Cardiac septum (tissue), 1 donor: ENCODE measurements around the gene FGD4. TPM values are rescaled to one million over a fixed set of nuclear protein-coding genes. Genes with fewer than 3 reads are reported as not detected.

Experiments
- DNase-seq: peaks from one replicate; pipeline ENCODE4 v3.0.0-alpha.2; 2020; ENCODE audit warnings: low spot score
- intact Hi-C: fragments of 100-400 bp; cut with DNase I; formaldehyde crosslinking; loops from one replicate; pipeline ENCODE4 v1.14.0; 2022
- total RNA-seq: library from RNA; stranded (reverse); fragmentation: NEBNext Ultra II Directional; extraction: Animal tissue kit (Norgen Biotek cat#: 25700); gene quantifications from one replicate; pipeline ENCODE4 v1.2.1, GENCODE V29; 2021
- donor health status: DM: no; HTN: no; CAD: no.

Gene FGD4
- total RNA-seq, 1 donor from 2014 or later: 19.4 TPM

GRCh38 chr12:32577328-32577727 lies 178.0 kb downstream of the FGD4 start:
- DNase-seq: no peak
- intact Hi-C loops: no loop called here

- intact Hi-C loops: no loop called here
- DNase-seq: no peak
These were observed 184.2 kb downstream of the FGD4 start for GRCh38 chr12:32583534-32583933.

DNA sequence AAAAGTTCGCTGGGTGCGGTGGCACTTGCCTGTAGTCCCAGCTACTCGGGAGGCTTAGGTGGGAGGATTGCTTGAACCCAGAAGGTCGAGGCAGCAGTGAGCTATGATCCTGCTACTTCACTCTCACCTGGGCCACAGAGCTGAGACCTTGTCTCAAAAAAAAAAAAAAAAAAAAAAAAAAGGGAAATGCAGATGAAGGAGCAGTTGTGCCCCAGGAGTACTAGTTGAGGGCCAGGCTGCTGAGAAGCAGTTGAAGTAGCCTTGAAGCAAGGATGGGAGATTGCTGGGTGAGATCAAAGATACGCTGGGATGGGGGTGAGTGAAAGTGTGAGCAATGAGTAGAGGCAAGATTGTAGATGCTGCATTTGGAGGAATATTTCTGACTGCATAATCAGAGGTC lies 186.3 kb downstream of the FGD4 start:
- intact Hi-C loops: no loop called here
- no peak for DNase-seq

DNA sequence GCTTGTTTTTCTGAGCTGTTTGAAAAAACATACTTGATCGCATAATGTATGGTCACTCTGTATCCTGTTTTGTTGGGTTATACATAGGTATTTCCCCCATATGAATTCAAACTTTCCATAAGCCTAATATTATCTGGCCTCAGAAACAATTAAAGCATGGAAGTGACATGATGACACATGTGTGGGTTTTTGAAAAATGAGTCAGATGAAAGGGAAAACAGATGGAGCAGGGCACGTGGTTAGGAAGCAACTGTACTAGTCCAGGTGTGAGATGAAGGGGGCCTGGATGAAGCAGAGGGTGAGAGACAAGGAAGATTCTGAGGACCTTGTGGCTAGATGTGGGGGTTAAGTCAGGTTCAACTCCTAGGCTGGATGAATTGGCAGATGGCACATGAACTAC lies 187.0 kb downstream of the FGD4 start:
- intact Hi-C loops: no loop called here
- DNase-seq: no peak

DNA sequence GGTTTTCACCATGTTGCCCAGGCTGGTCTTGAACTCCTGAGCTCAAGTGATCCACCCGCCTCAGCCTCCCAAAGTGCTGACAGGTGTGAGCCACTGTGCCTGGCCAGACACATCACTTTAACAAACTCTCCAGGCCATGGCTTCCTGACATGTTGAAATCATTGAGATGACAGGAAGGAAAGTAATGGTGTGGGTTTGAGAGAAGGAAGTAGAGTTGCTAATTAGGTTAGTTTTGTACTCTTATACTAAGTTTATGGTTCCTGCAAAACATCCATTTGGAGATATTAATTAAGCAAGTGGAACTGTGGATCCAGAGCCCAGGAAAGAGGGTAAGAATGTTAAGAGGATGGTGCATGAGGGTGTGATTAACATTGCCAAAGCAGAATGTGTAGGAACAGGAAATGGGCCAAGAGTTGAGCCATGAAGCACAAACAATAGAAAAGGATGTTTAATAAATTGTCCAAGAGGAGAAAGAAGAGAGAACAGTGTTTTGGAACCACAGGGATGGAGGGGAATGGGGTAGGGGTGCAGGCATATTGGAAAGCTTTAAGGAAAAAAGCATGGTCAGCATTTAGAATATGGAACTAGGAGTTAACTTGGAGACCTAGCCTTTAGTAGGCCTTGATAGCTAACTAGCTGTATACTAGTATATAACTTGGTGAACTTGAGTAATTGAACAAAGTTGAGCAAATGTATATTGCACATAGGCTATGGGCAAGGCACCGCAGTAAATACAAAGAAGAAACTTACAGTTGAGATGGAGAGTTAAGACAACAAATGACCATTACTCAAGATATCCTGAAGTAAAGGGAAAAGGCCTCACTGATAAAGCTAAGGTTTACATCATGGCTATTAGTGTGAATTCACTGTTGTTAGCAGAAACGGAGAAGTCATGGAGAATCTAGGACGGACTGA lies 188.5 kb downstream of the FGD4 start:
- no peak for DNase-seq
- intact Hi-C loops: no loop called here

DNA sequence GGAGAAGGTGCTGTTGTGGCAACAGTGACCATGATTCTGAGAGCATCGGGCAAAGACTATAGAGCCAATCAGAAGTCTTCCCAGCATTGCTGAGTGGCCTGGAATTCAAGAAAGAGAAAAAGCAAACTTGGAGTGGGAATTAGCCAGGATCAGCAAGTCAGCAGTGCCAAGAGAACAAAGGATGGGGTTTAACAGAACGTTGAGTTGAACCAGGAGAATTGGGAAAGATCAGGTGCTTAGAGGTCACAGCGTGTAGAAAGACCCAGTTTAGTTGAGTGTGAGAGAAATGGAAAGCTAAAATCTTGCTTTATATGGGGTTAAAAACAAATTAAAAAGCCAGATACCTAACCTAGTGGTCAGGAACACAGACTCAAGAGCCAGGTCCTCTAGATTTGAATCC lies 189.2 kb downstream of the FGD4 start:
- intact Hi-C loops: no loop called here
- DNase-seq: no peak

DNA sequence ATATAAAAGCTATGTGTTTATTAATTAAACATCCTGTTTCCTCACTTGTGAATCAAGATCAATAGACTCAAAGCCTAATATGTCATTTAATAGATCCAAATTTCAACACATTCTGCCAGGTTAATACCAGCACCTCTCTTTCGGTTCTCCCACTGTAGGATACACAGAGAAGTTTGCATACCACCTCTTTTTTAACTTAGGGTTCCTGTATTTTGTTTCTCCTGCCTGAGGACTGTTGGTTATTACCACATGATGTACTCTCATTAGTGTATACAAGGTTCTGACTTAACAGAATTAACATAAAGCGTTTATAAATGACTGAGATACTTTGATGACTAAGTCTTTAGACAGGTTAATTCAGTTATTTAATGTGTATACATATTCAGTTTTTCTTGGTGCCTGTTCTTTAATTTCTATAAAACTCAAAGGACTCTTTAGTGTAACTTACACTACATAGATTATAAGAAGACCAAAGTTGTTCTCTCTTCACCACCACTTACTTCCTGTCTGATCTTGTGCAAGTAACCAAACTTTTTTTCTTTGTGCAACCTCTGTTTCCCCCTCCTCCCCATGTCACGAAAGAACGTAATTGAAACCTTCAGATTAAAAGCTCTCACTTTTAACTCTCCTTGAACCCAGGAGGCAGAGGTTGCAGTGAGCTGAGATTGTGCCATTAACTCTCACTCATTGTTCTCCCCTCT lies 190.0 kb downstream of the FGD4 start:
- no peak for DNase-seq
- intact Hi-C loops: no loop called here

DNA sequence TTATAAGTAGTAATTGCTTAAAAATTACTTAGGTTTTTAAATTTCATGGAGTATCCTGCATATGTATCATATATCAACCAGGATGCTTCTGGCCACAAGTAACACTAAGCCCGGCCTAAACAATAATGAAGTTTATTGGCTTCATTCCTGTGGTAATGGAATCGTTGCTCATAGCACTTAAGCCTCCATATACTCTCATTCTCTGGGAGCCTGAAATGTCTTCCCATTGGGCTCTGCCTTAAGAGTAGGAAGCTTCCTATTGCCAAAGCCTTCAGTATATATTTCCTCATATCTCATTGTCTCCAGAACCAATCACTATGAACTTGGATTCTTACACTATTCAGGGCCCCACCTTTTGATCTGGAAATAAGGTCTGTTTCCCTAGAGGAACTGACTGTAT lies 195.9 kb downstream of the FGD4 start:
- intact Hi-C loops: no loop called here
- DNase-seq: no peak

DNA sequence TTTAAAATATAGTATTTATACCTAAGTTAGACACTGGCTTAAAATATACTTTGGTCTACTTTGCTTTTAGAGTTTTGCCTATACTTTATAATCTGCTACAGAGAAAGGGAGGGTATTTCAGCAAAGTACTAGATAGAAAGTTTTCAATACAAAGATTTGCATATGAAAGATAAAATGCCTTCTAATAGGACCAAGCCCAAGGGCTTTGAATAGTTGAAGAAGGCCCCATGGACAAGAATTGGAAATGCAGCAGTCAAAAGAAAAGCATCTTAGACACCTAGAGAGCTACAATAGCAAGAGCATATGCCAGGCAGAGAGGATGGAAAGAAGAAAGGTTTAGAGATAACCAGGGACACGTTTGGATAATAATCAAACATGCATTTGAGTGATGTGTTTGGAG lies 196.7 kb downstream of the FGD4 start:
- intact Hi-C loops: no loop called here
- DNase-seq: no peak

- DNase-seq: no peak
- intact Hi-C loops: no loop called here
These were observed 199.3 kb downstream of the FGD4 start for GRCh38 chr12:32598688-32599087.

GRCh38 chr12:32600681-32601080 lies 201.3 kb downstream of the FGD4 start:
- no peak for DNase-seq
- intact Hi-C loops: no loop called here

DNA sequence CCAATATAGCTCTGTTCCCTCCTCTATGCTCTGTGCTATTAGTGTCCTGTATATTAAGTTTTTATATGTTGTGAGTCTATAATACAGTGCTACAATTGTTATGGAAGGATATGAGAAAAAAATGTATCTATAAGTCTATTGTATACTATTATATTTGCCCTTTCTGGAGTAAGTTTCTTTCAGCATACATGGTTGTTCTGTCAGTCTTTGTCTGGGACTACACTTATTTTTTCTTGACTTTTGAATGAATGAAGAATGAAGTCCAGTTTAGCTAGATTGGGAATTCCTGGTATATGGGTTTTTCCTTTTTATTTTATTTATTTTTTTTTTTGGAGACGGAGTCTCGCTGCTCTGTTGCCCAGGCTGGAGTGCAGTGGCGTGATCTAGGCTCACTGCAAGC lies 203.7 kb downstream of the FGD4 start:
- intact Hi-C loops: no loop called here
- DNase-seq: no peak

- intact Hi-C loops: no loop called here
- DNase-seq: no peak
These were observed 204.5 kb downstream of the FGD4 start for GRCh38 chr12:32603858-32604257.

- no peak for DNase-seq
- intact Hi-C loops: no loop called here
These were observed 205.2 kb downstream of the FGD4 start for GRCh38 chr12:32604565-32604964.

GRCh38 chr12:32605326-32606095 lies 206.2 kb downstream of the FGD4 start:
- intact Hi-C loops: no loop called here
- DNase-seq: no peak

DNA sequence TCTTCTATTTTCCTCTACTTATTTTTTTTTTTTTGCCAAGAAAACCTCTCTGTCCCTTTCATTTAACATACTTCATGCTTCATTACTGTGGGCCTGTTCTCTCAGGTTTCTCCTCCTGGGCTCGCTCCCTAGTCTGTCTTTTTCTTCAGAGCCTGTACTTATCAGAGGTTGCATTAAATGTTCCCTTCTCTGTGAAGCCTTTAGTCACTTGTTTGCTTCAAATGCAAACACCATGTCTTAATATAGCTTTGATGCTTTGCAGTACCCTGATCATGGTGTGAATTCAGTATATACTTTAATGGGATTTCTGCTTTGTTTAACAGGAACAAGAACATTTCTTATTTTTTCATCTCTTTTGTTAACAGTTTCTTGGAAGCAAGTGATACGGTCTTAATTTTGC lies 207.1 kb downstream of the FGD4 start:
- no peak for DNase-seq
- intact Hi-C loops: no loop called here

- no peak for DNase-seq
- intact Hi-C loops: no loop called here
These were observed 210.6 kb downstream of the FGD4 start for GRCh38 chr12:32609966-32610365.

GRCh38 chr12:32611986-32612385 lies 212.6 kb downstream of the FGD4 start:
- intact Hi-C loops: no loop called here

GRCh38 chr12:32612658-32613614 lies 213.6 kb downstream of the FGD4 start:
- DNase-seq: no peak
- intact Hi-C loops: no loop called here

More at GRCh38 chr12:32611986-32612385, 212.6 kb downstream of the FGD4 start:
- DNase-seq: no peak
